Measurements from ENCODE around the gene PDLIM7. TPM values are rescaled to one million over a fixed set of nuclear protein-coding genes. Genes with fewer than 3 reads are reported as not detected.

PDLIM7 gene
- total and polyA plus RNA-seq, 2 of the 8 experiments (the other 6 are each of a cell fraction or from before 2014, with no cell fraction given): 67.3 to 94.2 TPM

DNA sequence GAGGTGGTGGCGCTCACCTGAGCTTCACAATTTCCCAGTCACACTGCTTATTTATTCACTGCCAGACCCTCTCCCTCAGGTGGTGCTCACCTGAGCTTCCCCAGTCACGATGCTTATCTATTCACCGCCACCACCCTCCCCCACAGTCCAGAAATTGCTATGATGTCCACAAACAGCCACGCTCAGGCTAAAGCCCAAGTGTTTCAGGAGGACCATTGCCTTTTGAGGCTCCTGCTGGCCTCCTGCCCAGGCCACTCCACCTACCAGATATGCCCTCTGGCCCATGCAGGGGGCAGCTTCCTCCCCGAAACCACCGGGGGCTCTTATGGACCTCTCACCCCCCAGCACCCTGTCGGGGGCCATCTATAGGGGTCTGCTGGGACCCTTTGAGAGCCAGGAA, 4.6 kb downstream of the PDLIM7 start:
- ChIA-PET POLR2A (ENCODE audit: partially characterized antibody) (interaction anchor here (0.8 to 67.5 kb wide), 9 partner anchors 13 to 126 kb away, joined by 3 to 3349 read pairs (median 3); partner anchors contain the start of genes DBN1, DDX41, DOK3 and PDLIM7), CTCF (ENCODE audit: partially characterized antibody) (interaction anchor here (0.5 to 12.7 kb wide), 17 partner anchors 8 to 354 kb away, joined by 3 to 306 read pairs (median 4); partner anchors contain the start of genes DDX41, DOK3 and PDLIM7)
- Histone ChIP-seq H2BK120ac (replicated peaks; ENCODE audit: low read depth, low read length) (no peak overlapping the region), H2AFZ (ENCODE audit: low read length) (no peak overlapping the region), H2BK12ac (ENCODE audit: low read depth, low read length) (no peak overlapping the region), H3K36me3 (ENCODE audit: control insufficient read depth in 2 of 4, insufficient read depth in 4 of 4, low read length in 3 of 4) (peaks cover 19 to 36% (median 29%) of the 10 kb centered on the region in 4 experiments), H4K91ac (replicated peaks; ENCODE audit: insufficient read length, low read length) (no peak overlapping the region), H3K14ac (ENCODE audit: insufficient read length) (no peak overlapping the region), H4K20me1 (replicated peaks in 1 of 2; ENCODE audit: control insufficient read depth in 1 of 2, insufficient read depth in 2 of 2, low read length in 2 of 2) (peaks cover 3 to 10% of the 10 kb centered on the region in 2 experiments), H3K79me1 (ENCODE audit: low read depth, low read length) (peaks cover 7% of the 10 kb centered on the region; the same call in 1 of the 2 replicates), H2BK20ac (ENCODE audit: low read length) (no peak overlapping the region), H3K4me1 (replicated peaks in 1 of 4; ENCODE audit: control insufficient read depth in 3 of 4, insufficient read depth in 4 of 4, low read length in 3 of 4) (peaks cover 0 to 27% (median 24%) of the 10 kb centered on the region in 4 experiments; a peak in 6 of 7 replicates), H3K79me2 (ENCODE audit: control insufficient read depth in 1 of 2, insufficient read depth in 2 of 2, low read length in 2 of 2) (peaks cover 0 to 8% of the 10 kb centered on the region in 2 experiments; a peak in 1 of 4 replicates), H3K27me3 (replicated peaks in 1 of 4; ENCODE audit: control insufficient read depth in 3 of 4, extremely low read depth in 1 of 4, insufficient read depth in 3 of 4, low read length in 3 of 4) (no peaks in the 10 kb centered on the region), H3K23me2 (ENCODE audit: low read depth, low read length) (peaks cover 4% of the 10 kb centered on the region; the same call in 1 of the 2 replicates), H4K5ac (ENCODE audit: insufficient read length, low read depth, low read length) (no peak overlapping the region), H2BK15ac (ENCODE audit: low read length) (no peak overlapping the region), H3K9ac (replicated peaks in 1 of 4; ENCODE audit: extremely low read depth in 1 of 4, low read depth in 3 of 4, low read length in 3 of 4) (no peak overlapping the region), H2BK5ac (ENCODE audit: low read depth, low read length) (no peak overlapping the region; the same call in 1 of the 2 replicates), H3K9me3 (ENCODE audit: insufficient read depth in 2 of 2, low read depth in 1 of 2, low read length in 1 of 2) (no peaks in the 10 kb centered on the region), H2AK5ac (ENCODE audit: low read depth, low read length) (no peak overlapping the region), H3K4me3 (ENCODE audit: extremely low read depth in 1 of 4, insufficient read depth in 2 of 4, low read depth in 3 of 4, low read length in 4 of 4) (no peak overlapping the region), H3K23ac (ENCODE audit: insufficient read length) (no peak overlapping the region), H3K18ac (ENCODE audit: extremely low read depth, low read length) (no peak overlapping the region), H3K4me2 (ENCODE audit: insufficient read depth in 1 of 2, low read depth in 2 of 2, low read length in 2 of 2) (no peak overlapping the region), H4K8ac (ENCODE audit: extremely low read depth, insufficient read depth, low read length) (peak overlapping the region; percentile 6; the same call in 1 of the 2 replicates), H3K27ac (ENCODE audit: low read depth, low read length) (no peak overlapping the region), H3K4ac (replicated peaks; ENCODE audit: insufficient read length, low read depth, low read length) (no peak overlapping the region), H3K56ac (replicated peaks; ENCODE audit: insufficient read length, low read depth, low read length) (no peak overlapping the region)
- WGBS, 2 experiments (ENCODE audit: extremely low coverage in 1 of 2, insufficient coverage in 1 of 2, insufficient read length in 1 of 2, insufficient replicate concordance in 2 of 2, low coverage in 1 of 2, low lambda C conversion rate in 2 of 2, missing lambda C conversion rate in 1 of 2): 92% methylated on average over 7 of the region's 7 CpGs; no CpG with 5 or more reads in 1 of the 2 experiments
- TF ChIP-seq KDM1A (IDR thresholded peaks at IDR 0.05; ENCODE audit: borderline replicate concordance, low read length) (no peak), POLR2AphosphoS5 (IDR thresholded peaks at IDR 0.05; ENCODE audit: low read depth, low read length) (peak; percentile 63)
- no peak for FAIRE-seq
- no peak for DNase-seq (ENCODE audit: low read depth in 1 of 2, low spot score in 2 of 2)

Data from H1 (cell line).